Effector memory CD4-positive, alpha-beta T cell (primary cell): ENCODE measurements around the gene VSIR.

ENCODE experiments used
- DNase-seq, 3 donors: peaks; one replicate each; pipeline ENCODE4 v3.0.0-alpha.2; 2020
- H3K27ac ChIP-seq: 2 replicates; pipeline ENCODE4 v1.7.0; 2013; ENCODE audit warnings: mild to moderate bottlenecking, low read length, moderate library complexity; ENCODE audit not compliant: insufficient read depth, poor library complexity, severe bottlenecking
- H3K27me3 ChIP-seq: replicated peaks from 2 replicates; pipeline ENCODE4 v1.7.0; 2013; ENCODE audit warnings: mild to moderate bottlenecking, low read length; ENCODE audit not compliant: insufficient read depth, control insufficient read depth, poor library complexity, severe bottlenecking
- H3K36me3 ChIP-seq: 2 replicates; pipeline ENCODE4 v1.7.0; 2013; ENCODE audit warnings: mild to moderate bottlenecking, low read length, moderate library complexity; ENCODE audit not compliant: control insufficient read depth, insufficient read depth
- H3K4me1 ChIP-seq: 2 replicates; pipeline ENCODE4 v1.7.0; 2013; ENCODE audit warnings: low read length, mild to moderate bottlenecking; ENCODE audit not compliant: control insufficient read depth, insufficient read depth, poor library complexity, severe bottlenecking
- H3K4me3 ChIP-seq: 2 replicates; pipeline ENCODE4 v1.7.0; 2013; ENCODE audit warnings: low read length, low read depth, mild to moderate bottlenecking; ENCODE audit not compliant: insufficient read depth, poor library complexity, severe bottlenecking
- H3K9me3 ChIP-seq: 2 replicates; pipeline ENCODE4 v1.7.0; 2013; ENCODE audit warnings: mild to moderate bottlenecking, low read length, moderate library complexity; ENCODE audit not compliant: control insufficient read depth

The VSIR gene

DNA sequence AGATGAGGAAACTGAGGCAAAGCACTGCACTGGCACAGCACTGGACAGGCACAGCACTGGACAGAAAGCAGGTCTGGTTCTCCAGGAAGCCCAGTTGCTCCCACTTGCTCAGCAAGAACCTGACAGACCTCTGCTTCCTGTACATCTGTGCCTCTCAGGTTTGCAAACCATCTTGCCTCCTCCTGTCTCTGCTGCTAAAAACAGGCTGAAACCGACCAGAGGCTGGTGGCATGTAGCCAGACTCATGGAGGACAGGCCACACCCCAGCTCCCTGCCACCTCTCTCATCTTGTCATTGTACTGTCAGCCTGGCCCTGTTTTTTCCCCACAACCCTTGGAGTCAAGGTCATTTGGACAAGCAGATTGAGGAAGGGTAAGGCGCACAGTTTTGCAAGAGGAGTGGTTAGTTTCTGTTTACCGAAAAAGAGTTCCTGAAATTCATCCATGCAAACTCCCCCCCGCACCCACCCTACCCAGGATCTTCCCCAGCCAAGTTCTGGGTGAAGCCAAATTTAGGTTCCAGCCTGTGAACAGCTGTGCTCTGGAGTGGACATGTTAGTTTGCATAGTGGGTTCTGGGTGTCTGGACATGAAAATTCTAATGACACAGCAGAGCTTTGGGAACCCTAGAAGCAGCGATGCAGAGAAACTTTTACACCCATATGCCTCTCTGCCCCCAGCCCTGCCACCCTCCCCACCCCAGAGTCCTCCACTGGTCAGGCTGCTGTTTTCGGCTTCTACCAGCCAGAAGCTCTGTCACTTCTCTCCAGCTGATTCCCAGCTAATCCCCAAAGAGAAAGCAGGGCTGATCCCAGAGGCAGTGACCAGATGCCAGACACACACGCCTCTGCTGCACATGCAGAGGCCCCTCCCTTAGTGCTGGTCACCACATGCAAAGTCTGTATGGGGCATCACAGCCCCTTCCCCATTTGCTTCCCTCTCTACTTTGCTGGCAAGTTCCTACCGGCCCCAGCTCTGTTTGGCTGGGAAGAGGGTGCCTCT, 45.3 kb downstream of the VSIR start:
- Histone ChIP-seq H3K9me3 (no peaks in the 10 kb centered on the region), H3K27me3 (no peaks in the 10 kb centered on the region), H3K36me3 (no peaks in the 10 kb centered on the region), H3K4me1 (peaks cover 84% of the 10 kb centered on the region), H3K27ac (peak overlapping the region; percentile 72), H3K4me3 (no peak overlapping the region)
- DNase-seq: peak; percentile 58 to 69 (median 64)

DNA sequence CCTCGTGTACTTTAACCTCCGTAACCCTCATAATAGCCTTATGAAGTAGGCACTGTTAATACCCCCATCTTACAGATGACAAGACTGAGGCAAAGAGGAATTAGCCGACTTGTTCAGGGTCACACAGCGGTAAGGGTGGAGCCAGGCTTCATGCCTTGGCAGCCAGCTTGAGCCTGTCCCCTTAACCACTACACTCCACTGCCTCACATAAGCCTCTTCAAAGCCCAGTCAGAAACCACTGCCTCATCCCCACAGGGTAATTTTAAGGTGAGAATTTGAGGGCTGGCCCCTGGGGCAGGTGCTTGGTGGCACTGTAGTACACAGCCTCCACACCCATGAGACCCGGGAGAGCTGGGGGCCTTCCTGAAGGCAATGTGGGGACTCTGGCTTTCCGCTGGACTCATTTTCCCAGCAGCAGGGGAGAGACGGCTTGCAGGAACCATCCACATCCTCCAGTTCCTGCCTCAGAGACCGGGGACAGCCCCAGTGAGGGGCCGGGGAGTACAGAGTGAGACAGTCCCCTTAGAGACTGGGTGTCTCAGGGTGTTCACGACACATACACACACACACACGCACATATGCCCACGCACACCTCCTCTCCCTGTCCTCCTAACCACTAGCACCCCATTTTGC, 46.1 kb downstream of the VSIR start:
- DNase-seq: peak; percentile 28 to 49 (median 37)
- Histone ChIP-seq H3K9me3 (no peaks in the 10 kb centered on the region), H3K27ac (peak overlapping the region; percentile 72), H3K27me3 (no peaks in the 10 kb centered on the region), H3K4me1 (peaks cover 77% of the 10 kb centered on the region), H3K36me3 (no peaks in the 10 kb centered on the region), H3K4me3 (no peak overlapping the region)

DNA sequence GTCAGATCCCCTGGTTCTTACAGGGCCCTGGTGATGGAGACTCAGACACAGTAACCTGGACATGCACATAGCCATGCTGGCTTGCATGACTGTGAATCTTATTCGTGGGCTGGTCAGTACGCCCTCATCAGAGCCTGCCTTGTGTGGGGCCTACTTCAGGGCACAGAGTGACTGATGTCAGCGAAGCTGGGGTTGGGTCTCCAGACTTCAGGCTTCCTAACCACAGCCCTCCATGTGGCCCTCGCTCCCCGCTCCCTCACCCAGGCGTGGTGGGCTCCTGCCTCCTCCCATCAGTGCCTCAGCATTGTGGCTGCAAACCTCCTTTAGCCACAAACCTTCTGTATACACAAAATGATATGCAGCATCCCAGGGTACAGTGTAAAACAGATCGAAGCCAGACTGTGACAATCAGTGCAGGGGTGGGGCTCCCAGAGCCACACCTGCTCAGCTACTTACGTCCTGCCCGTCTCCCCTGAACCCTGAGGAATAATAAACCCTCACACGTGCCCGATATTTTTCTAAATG, 46.7 kb downstream of the VSIR start:
- H3K27me3 ChIP-seq: no peaks in the 10 kb centered on the region
- H3K27ac ChIP-seq: peak overlapping the region; percentile 72
- H3K4me3 ChIP-seq: no peak overlapping the region
- peaks cover 72% of the 10 kb centered on the region for H3K4me1 ChIP-seq
- no peaks in the 10 kb centered on the region for H3K9me3 ChIP-seq
- DNase-seq: peak in 2 of 3 donors; percentile 21 to 29
- H3K36me3 ChIP-seq: no peaks in the 10 kb centered on the region

DNA sequence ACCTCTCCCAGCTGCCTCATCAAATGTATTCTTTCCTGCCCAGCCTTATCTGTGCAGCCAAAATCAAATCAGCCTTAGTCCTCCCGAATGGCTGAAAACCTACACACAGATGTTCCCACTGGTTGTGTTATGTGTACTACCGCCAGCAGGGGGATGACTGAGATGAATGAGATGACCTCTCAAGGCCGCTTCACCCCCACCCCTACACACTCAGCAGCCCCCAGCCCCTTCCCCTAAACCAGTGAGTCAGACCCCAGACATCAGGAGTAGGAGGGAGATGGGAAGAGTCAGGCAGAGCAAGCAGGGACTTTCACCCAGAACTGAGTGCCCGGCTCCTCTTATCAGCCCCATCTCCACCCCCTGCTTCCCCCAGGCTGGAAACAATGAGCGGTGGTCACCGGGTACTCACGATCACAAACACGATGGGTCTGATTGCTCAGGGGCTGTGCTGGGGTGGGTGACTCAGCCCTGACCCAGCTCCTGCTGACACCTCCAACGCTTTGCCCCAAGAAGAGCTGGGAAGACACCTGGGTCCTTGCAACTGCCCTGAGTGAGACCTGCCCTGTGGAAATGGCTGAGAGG, 47.2 kb downstream of the VSIR start:
- Histone ChIP-seq H3K27ac (peak overlapping the region; percentile 72), H3K4me1 (peaks cover 69% of the 10 kb centered on the region), H3K4me3 (no peak overlapping the region), H3K36me3 (no peaks in the 10 kb centered on the region), H3K9me3 (no peaks in the 10 kb centered on the region), H3K27me3 (no peaks in the 10 kb centered on the region)
- DNase-seq: peak; percentile 41 to 55 (median 50)

DNA sequence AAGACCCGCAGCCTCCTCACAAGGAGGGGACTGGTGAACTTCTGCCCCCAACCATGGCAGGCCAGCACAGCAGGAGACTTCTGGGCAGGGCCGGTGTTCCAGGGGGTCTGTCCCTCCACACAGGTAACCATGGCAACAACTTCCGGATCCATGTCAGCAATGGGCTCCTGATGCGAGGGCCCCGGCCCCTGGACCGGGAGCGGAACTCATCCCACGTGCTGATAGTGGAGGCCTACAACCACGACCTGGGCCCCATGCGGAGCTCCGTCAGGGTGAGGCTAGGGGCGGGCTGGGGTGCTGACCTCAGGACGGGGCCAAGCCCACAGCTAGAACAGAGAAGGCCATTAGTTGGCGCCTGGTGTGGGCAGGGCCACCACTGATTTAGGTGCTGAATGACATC, 48.1 kb downstream of the VSIR start:
- Histone ChIP-seq H3K27me3 (no peaks in the 10 kb centered on the region), H3K4me3 (no peak overlapping the region), H3K4me1 (peaks cover 66% of the 10 kb centered on the region), H3K27ac (peak overlapping the region; percentile 72), H3K36me3 (no peaks in the 10 kb centered on the region), H3K9me3 (no peaks in the 10 kb centered on the region)
- no peak for DNase-seq

DNA sequence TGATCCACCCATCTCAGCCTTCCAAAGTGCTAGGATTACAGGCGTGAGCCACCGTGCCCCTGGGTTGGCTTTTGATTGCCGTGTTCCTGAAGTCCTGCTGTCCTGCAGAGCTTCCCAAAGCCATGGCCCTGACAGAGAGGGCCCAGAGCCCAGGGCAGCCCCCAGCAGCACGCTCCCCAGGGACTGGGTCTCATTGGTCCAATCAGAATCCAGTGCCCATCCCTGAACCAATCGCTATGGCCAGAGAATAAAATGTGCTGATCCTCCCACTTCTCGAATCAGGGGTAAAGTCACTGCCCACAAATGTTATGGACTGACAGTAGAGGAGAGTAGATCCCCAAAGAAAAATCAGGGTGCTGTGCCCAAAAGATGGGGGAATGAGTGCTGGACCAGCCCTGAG, 48.8 kb downstream of the VSIR start:
- Histone ChIP-seq H3K4me1 (peaks cover 62% of the 10 kb centered on the region), H3K9me3 (no peaks in the 10 kb centered on the region), H3K36me3 (no peaks in the 10 kb centered on the region), H3K27me3 (no peaks in the 10 kb centered on the region), H3K27ac (peak overlapping the region; percentile 72), H3K4me3 (no peak overlapping the region)
- no peak for DNase-seq

DNA sequence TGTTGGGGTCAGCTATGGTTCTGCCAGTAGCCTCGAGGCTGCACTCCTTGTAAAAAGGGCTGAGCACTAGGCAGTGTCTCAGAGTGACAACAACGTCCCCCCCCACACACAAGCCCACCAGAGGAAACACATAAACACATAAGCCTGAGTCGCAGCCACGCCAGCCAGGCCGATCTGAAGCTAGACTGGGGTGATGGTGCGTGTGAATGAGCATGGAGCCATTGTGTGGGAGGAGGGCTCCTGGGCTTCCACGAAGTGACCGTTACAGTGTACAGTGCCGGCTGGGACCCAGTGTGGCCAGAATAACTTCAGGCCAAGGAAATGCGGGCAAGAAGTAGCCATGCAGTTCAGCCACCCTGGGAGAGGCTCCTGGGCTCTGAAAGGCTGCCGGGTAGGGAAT, 50.0 kb downstream of the VSIR start:
- Histone ChIP-seq H3K36me3 (no peaks in the 10 kb centered on the region), H3K27me3 (no peaks in the 10 kb centered on the region), H3K4me1 (peaks cover 50% of the 10 kb centered on the region)

DNA sequence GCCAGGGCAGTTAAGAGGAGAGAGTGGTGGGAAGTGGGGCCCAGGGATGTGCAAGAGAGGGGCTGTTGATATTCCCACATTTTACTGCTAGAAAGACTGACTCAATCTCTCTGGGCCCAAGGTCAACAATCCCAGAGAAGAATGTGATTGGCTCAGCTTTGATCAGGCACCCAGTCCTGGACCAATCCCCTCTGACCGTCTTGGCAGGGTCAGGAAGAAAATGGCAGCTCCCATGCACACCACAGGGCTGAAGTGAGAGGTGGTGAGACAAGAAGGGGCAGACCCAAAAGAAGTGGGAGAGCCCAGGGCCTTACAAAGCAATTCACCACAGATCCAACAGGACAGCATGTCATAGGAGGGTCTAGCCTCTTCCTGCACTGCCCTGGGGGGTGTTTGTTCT, 50.5 kb downstream of the VSIR start:
- no peak overlapping the region for H3K27ac ChIP-seq
- H3K27me3 ChIP-seq: no peaks in the 10 kb centered on the region
- no peaks in the 10 kb centered on the region for H3K9me3 ChIP-seq
- H3K36me3 ChIP-seq: no peaks in the 10 kb centered on the region
- DNase-seq: no peak
- no peak overlapping the region for H3K4me3 ChIP-seq
- peaks cover 45% of the 10 kb centered on the region for H3K4me1 ChIP-seq

More for the DNA sequence above, 50.0 kb downstream of the VSIR start:
- Histone ChIP-seq H3K9me3 (no peaks in the 10 kb centered on the region), H3K4me3 (no peak overlapping the region), H3K27ac (no peak overlapping the region)
- no peak for DNase-seq

DNA sequence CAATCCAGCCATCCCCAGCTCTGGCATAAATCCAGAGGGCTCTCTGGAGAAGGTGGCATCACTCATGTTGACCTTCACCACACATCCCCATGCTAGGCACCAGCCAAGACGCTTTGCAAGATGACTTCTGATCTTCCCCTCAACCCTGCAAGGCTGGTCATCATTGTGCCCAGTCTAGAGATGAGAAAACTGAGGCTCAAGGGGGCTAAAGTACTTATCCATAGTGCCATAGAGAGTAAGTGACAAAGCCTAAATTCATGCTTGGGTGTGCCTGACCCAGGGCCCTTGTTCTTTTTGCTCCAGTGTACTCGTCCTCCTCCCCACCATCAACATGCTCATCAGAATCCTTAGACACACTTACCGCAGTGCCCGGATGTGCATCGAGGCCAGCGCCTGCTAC, 52.0 kb downstream of the VSIR start:
- Histone ChIP-seq H3K4me1 (peaks cover 37% of the 10 kb centered on the region), H3K27me3 (no peaks in the 10 kb centered on the region), H3K4me3 (no peak overlapping the region), H3K36me3 (no peaks in the 10 kb centered on the region), H3K9me3 (no peaks in the 10 kb centered on the region), H3K27ac (no peak overlapping the region)
- no peak for DNase-seq
